Liver (tissue), 9 donors: Measurements from ENCODE around the gene PCDHGA9. TPM values are rescaled to one million over a fixed set of nuclear protein-coding genes. Genes with fewer than 3 reads are reported as not detected.

Experiments
- DNase-seq: peaks from one replicate; pipeline ENCODE4 v3.0.0-alpha.2; 2017; ENCODE audit warnings: low spot score
- H3K27ac ChIP-seq, 2 donors: one replicate each; pipeline ENCODE4 v1.7.0; 2013; ENCODE audit warnings: inconsistent platforms in 2 of 2, low read length in 2 of 2, control low read depth in 1 of 2, low read depth in 1 of 2, mild to moderate bottlenecking in 1 of 2
- H3K27me3 ChIP-seq, 4 donors: one replicate each; pipeline versions ENCODE4 v1.6.1 to v1.7.0; 2013; ENCODE audit warnings: low read length in 3 of 4, inconsistent platforms in 1 of 4, mild to moderate bottlenecking in 1 of 4, moderate library complexity in 1 of 4; ENCODE audit not compliant: control insufficient read depth in 4 of 4, insufficient read depth in 4 of 4
- H3K36me3 ChIP-seq, 4 donors: one replicate each; pipeline versions ENCODE4 v1.6.1 to v1.7.0; 2013; ENCODE audit warnings: low read length in 3 of 4, mild to moderate bottlenecking in 3 of 4, low read depth in 1 of 4, moderate library complexity in 1 of 4; ENCODE audit not compliant: control insufficient read depth in 4 of 4, insufficient read depth in 3 of 4
- H3K4me1 ChIP-seq, 4 donors: one replicate each; pipeline versions ENCODE4 v1.6.1 to v1.7.0; 2013; ENCODE audit warnings: low read length in 3 of 4, mild to moderate bottlenecking in 3 of 4, moderate library complexity in 1 of 4; ENCODE audit not compliant: control insufficient read depth in 4 of 4, insufficient read depth in 4 of 4
- H3K4me3 ChIP-seq, 3 donors: one replicate each; pipeline versions ENCODE4 v1.6.1 to v1.7.0; 2013; ENCODE audit warnings: low read length in 3 of 3, control low read depth in 1 of 3, low read depth in 1 of 3, mild to moderate bottlenecking in 1 of 3
- H3K9ac ChIP-seq, 2 donors: one replicate each; pipeline ENCODE4 v1.7.0; 2013; ENCODE audit warnings: low read length in 2 of 2, mild to moderate bottlenecking in 2 of 2, moderate library complexity in 2 of 2, control low read depth in 1 of 2, low read depth in 1 of 2
- H3K9me3 ChIP-seq, 4 donors: one replicate each; pipeline versions ENCODE4 v1.6.1 to v1.7.0; 2013; ENCODE audit warnings: low read length in 3 of 4; ENCODE audit not compliant: control insufficient read depth in 4 of 4
- EGR1 ChIP-seq, 2 donors: IDR thresholded peaks; 2 replicates each; pipeline ENCODE4 v1.6.1; 2016 to 2018; ENCODE audit warnings: antibody characterized with exemption in 2 of 2, low read depth in 2 of 2
- FOXA1 ChIP-seq: IDR thresholded peaks from 2 replicates; pipeline ENCODE4 v1.6.1; 2016; ENCODE audit warnings: antibody characterized with exemption
- FOXA2 ChIP-seq: IDR thresholded peaks from 2 replicates; pipeline ENCODE4 v1.6.1; 2016; ENCODE audit warnings: antibody characterized with exemption
- GABPA ChIP-seq, 2 donors: IDR thresholded peaks in 1 of 2; conservative IDR thresholded peaks in 1 of 2; 2 replicates each; pipeline ENCODE4 v1.6.1; 2016; ENCODE audit warnings: antibody characterized with exemption in 2 of 2, mild to moderate bottlenecking in 1 of 2, moderate library complexity in 1 of 2
- HNF4A ChIP-seq, 2 donors: conservative IDR thresholded peaks; 2 replicates each; pipeline ENCODE4 v1.6.1; 2016; ENCODE audit warnings: antibody characterized with exemption in 2 of 2, mild to moderate bottlenecking in 2 of 2
- HNF4G ChIP-seq: IDR thresholded peaks from 2 replicates; pipeline ENCODE4 v1.6.1; 2016; ENCODE audit warnings: antibody characterized with exemption
- JUND ChIP-seq, 2 donors: IDR thresholded peaks; 2 replicates each; pipeline ENCODE4 v1.6.1; 2016; ENCODE audit warnings: antibody characterized with exemption in 2 of 2
- NR2F2 ChIP-seq: IDR thresholded peaks from 2 replicates; pipeline ENCODE4 v1.6.1; 2016; ENCODE audit warnings: antibody characterized with exemption
- RAD21 ChIP-seq, 2 donors: IDR thresholded peaks; 2 replicates each; pipeline ENCODE4 v1.6.1; 2016; ENCODE audit warnings: antibody characterized with exemption in 2 of 2, mild to moderate bottlenecking in 2 of 2
- RXRA ChIP-seq, 2 donors: IDR thresholded peaks; 2 replicates each; pipeline ENCODE4 v1.6.1; 2017 to 2018; ENCODE audit warnings: antibody characterized with exemption in 2 of 2, mild to moderate bottlenecking in 1 of 2
- SP1 ChIP-seq: IDR thresholded peaks from 2 replicates; pipeline ENCODE4 v1.6.1; 2018; ENCODE audit warnings: antibody characterized with exemption, mild to moderate bottlenecking
- TAF1 ChIP-seq: conservative IDR thresholded peaks from 2 replicates; pipeline ENCODE4 v1.6.1; 2016; ENCODE audit warnings: antibody characterized with exemption, mild to moderate bottlenecking
- YY1 ChIP-seq: IDR thresholded peaks from 2 replicates; pipeline ENCODE4 v1.6.1; 2016; ENCODE audit warnings: antibody characterized with exemption, mild to moderate bottlenecking
- WGBS: extraction: QIAGEN DNeasy Blood & Tissue Kit; methylation state at CpG from one replicate; pipeline ENCODE4 v1.1.7; 2013; 5-methylcytosine and 5-hydroxymethylcytosine counted together
- polyA plus RNA-seq, 2 donors: library from polyadenylated mRNA; stranded (reverse) in 1 of 2; unstranded in 1 of 2; fragments of 200-250 nt in 1 of 2; fragments of >200 nt in 1 of 2; fragmentation: Nextera tagmentation in 1 of 2; extraction: Ambion mirVana in 1 of 2; gene quantifications; one replicate each; pipeline versions ENCODE4 v1.2.1 to v1.2.3, GENCODE V29; 2013 to 2015
- total RNA-seq, 2 donors: library from RNA; depleted of rRNA; stranded (reverse); fragments of >200 nt; gene quantifications; one replicate each; pipeline ENCODE4 v1.2.3, GENCODE V29; 2014
- TF ChIP-seq, protein P1 (sequence below): IDR thresholded peaks from 2 replicates; pipeline ENCODE4 v1.6.1; 2016; ENCODE audit warnings: antibody characterized with exemption
- TF ChIP-seq, protein P2 (sequence below): fragments of 150-350 bp; IDR thresholded peaks from 2 replicates; pipeline ENCODE4 v1.5.1; 2017; ENCODE audit warnings: improper control_type of control experiment, low read depth, low read length; ENCODE audit not compliant: missing input control
- TF ChIP-seq, protein P3 (sequence below): IDR thresholded peaks from 2 replicates; pipeline ENCODE4 v1.6.1; 2016; ENCODE audit warnings: antibody characterized with exemption
- TF ChIP-seq, protein P4 (sequence below): IDR thresholded peaks from 2 replicates; pipeline ENCODE4 v1.6.1; 2016; ENCODE audit warnings: antibody characterized with exemption, mild to moderate bottlenecking
- TF ChIP-seq, protein P5 (sequence below): IDR thresholded peaks from 2 replicates; pipeline ENCODE4 v1.6.1; 2016; ENCODE audit warnings: antibody characterized with exemption
- donor health status: healthy.
- donor health status: healthy.
- donor health status: healthy.
- donor health status: healthy.
- donor health status: healthy.

The PCDHGA9 gene
- total and polyA plus RNA-seq, 4 donors: 0.11 to 2.8 (median 0.57) TPM

DNA sequence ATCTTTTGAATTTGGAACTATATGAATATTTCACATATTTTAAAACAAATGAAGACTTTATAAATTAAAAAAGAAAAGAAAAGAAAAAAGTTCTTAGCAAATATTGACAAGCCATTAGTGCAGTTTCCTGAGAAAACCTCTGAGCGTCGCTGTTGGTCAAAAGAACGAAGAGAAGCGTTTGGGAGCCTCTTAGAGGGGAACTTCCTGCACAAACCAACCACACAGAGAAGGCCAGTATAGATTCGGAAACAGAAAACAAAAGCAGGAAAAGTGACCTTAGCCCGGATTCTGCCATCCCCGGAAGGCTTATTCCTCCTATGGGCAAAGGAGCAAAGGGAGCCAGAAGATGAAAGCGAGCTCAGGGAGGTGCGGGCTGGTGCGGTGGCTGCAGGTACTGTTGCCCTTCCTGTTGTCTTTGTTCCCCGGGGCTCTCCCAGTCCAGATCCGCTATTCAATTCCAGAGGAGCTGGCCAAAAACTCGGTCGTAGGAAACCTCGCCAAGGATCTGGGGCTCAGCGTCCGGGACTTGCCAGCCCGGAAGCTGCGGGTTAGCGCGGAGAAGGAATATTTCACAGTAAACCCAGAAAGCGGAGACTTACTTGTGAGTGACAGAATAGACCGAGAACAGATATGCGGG, 42.7 kb upstream of the PCDHGA9 start, which contains the start of gene PCDHGB2:
TSS of gene PCDHGB2 (plus strand) at position 205 of the 637 bp plus-strand sequence. CDS start at position 347, 142 bp downstream.
- Histone ChIP-seq H3K27ac (no peak within 1 kb of the TSS), H3K4me3 (peak within 1 kb of the TSS; percentile 19 to 42 (median 37)), H3K36me3 (no peaks in the 10 kb centered on the region), H3K27me3 (peaks cover 0 to 1% (median 0%) of the 10 kb centered on the region in 4 donors), H3K9me3 (peaks cover 38 to 85% (median 61%) of the 10 kb centered on the region in 4 donors), H3K4me1 (no peaks in the 10 kb centered on the region), H3K9ac (no peak within 1 kb of the TSS)
- WGBS: 16% methylated on average over 24 of the region's 24 CpGs
- DNase-seq: no peak
- TF ChIP-seq SP1 (no peak), RAD21 (IDR thresholded peaks at IDR 0.05) (peak in 1 of 2 donors; percentile 17)

DNA sequence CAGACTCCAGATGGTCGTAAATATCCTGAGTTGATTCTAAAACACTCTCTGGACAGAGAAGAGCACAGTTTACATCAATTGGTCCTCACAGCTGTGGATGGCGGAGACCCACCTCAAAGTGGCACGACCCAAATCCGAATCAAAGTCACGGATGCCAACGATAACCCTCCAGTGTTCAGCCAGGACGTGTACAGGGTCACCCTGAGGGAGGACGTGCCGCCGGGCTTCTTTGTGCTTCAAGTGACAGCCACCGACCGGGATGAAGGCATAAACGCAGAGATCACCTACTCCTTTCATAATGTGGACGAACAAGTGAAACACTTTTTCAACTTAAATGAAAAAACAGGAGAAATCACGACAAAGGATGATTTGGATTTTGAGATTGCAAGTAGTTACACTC, 41.9 kb upstream of the PCDHGA9 start:
- 29% methylated on average over 15 of the region's 15 CpGs for WGBS
- no peak for DNase-seq
- peaks cover 0 to 2% (median 0%) of the 10 kb centered on the region in 4 donors for H3K27me3 ChIP-seq
- H3K4me1 ChIP-seq: no peaks in the 10 kb centered on the region
- no peaks in the 10 kb centered on the region for H3K36me3 ChIP-seq
- H3K9ac ChIP-seq: no peak overlapping the region
- H3K4me3 ChIP-seq: peak overlapping the region in 2 of 3 donors; percentile 37 to 42
- H3K27ac ChIP-seq: no peak overlapping the region
- TF ChIP-seq, protein P1, sequence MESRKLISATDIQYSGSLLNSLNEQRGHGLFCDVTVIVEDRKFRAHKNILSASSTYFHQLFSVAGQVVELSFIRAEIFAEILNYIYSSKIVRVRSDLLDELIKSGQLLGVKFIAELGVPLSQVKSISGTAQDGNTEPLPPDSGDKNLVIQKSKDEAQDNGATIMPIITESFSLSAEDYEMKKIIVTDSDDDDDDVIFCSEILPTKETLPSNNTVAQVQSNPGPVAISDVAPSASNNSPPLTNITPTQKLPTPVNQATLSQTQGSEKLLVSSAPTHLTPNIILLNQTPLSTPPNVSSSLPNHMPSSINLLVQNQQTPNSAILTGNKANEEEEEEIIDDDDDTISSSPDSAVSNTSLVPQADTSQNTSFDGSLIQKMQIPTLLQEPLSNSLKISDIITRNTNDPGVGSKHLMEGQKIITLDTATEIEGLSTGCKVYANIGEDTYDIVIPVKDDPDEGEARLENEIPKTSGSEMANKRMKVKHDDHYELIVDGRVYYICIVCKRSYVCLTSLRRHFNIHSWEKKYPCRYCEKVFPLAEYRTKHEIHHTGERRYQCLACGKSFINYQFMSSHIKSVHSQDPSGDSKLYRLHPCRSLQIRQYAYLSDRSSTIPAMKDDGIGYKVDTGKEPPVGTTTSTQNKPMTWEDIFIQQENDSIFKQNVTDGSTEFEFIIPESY: no peak
- TF ChIP-seq FOXA1 (no peak), HNF4A (conservative IDR thresholded peaks at IDR 0.05) (no peak), YY1 (no peak), TAF1 (no peak), SP1 (no peak), NR2F2 (no peak), FOXA2 (no peak), EGR1 (IDR thresholded peaks at IDR 0.05; ENCODE audit: low read depth in 2 of 2) (no peak), HNF4G (no peak), RAD21 (IDR thresholded peaks at IDR 0.05) (no peak), JUND (IDR thresholded peaks at IDR 0.05) (no peak), RXRA (IDR thresholded peaks at IDR 0.05) (no peak), GABPA (IDR thresholded peaks at IDR 0.05 in 1 of 2, conservative IDR thresholded peaks at IDR 0.05 in 1 of 2) (no peak)
- TF ChIP-seq, protein P2, sequence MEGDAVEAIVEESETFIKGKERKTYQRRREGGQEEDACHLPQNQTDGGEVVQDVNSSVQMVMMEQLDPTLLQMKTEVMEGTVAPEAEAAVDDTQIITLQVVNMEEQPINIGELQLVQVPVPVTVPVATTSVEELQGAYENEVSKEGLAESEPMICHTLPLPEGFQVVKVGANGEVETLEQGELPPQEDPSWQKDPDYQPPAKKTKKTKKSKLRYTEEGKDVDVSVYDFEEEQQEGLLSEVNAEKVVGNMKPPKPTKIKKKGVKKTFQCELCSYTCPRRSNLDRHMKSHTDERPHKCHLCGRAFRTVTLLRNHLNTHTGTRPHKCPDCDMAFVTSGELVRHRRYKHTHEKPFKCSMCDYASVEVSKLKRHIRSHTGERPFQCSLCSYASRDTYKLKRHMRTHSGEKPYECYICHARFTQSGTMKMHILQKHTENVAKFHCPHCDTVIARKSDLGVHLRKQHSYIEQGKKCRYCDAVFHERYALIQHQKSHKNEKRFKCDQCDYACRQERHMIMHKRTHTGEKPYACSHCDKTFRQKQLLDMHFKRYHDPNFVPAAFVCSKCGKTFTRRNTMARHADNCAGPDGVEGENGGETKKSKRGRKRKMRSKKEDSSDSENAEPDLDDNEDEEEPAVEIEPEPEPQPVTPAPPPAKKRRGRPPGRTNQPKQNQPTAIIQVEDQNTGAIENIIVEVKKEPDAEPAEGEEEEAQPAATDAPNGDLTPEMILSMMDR: no peak
- TF ChIP-seq, protein P3, sequence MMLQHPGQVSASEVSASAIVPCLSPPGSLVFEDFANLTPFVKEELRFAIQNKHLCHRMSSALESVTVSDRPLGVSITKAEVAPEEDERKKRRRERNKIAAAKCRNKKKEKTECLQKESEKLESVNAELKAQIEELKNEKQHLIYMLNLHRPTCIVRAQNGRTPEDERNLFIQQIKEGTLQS: no peak
- TF ChIP-seq, protein P4, sequence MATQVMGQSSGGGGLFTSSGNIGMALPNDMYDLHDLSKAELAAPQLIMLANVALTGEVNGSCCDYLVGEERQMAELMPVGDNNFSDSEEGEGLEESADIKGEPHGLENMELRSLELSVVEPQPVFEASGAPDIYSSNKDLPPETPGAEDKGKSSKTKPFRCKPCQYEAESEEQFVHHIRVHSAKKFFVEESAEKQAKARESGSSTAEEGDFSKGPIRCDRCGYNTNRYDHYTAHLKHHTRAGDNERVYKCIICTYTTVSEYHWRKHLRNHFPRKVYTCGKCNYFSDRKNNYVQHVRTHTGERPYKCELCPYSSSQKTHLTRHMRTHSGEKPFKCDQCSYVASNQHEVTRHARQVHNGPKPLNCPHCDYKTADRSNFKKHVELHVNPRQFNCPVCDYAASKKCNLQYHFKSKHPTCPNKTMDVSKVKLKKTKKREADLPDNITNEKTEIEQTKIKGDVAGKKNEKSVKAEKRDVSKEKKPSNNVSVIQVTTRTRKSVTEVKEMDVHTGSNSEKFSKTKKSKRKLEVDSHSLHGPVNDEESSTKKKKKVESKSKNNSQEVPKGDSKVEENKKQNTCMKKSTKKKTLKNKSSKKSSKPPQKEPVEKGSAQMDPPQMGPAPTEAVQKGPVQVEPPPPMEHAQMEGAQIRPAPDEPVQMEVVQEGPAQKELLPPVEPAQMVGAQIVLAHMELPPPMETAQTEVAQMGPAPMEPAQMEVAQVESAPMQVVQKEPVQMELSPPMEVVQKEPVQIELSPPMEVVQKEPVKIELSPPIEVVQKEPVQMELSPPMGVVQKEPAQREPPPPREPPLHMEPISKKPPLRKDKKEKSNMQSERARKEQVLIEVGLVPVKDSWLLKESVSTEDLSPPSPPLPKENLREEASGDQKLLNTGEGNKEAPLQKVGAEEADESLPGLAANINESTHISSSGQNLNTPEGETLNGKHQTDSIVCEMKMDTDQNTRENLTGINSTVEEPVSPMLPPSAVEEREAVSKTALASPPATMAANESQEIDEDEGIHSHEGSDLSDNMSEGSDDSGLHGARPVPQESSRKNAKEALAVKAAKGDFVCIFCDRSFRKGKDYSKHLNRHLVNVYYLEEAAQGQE: no peak
- TF ChIP-seq, protein P5, sequence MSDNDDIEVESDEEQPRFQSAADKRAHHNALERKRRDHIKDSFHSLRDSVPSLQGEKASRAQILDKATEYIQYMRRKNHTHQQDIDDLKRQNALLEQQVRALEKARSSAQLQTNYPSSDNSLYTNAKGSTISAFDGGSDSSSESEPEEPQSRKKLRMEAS: no peak
- H3K9me3 ChIP-seq: peaks cover 39 to 88% (median 67%) of the 10 kb centered on the region in 4 donors
